NCI-H748 (cell line): ENCODE results near the gene ATP6V0B.

ENCODE experiments used
- DNase-seq: peaks from one replicate; lab custom pipeline; 2025; ENCODE audit not compliant: unreplicated experiment; lab: John Stamatoyannopoulos, UW

The ATP6V0B gene

GRCh38 chr1:43968348-43968948, 6.3 kb upstream of the ATP6V0B start:
- DNase-seq: no peak

GRCh38 chr1:43969416-43969745, 5.4 kb upstream of the ATP6V0B start:
- no peak for DNase-seq

- peak; percentile 100 for DNase-seq
Observed at GRCh38 chr1:43969746-43970466, 4.9 kb upstream of the ATP6V0B start, which contains the start of gene DPH2. Gene DPH2 (plus strand): TSS chr1:43970010. CDS start chr1:43970176, 166 bp downstream.

- DNase-seq: no peak
Observed at GRCh38 chr1:43970502-43970901, 4.3 kb upstream of the ATP6V0B start.

- no peak for DNase-seq
Observed at GRCh38 chr1:43970911-43971310, 3.8 kb upstream of the ATP6V0B start.

GRCh38 chr1:43971336-43971980, 3.3 kb upstream of the ATP6V0B start:
- DNase-seq: no peak

- no peak for DNase-seq
Observed at GRCh38 chr1:43973981-43974442, 748 bp upstream of the ATP6V0B start.

- DNase-seq: peak; percentile 55
Observed at GRCh38 chr1:43975249-43975961, 645 bp downstream of the ATP6V0B start.

GRCh38 chr1:43976045-43976444, 1.3 kb downstream of the ATP6V0B start:
- no peak for DNase-seq

- no peak for DNase-seq
Observed at GRCh38 chr1:43976890-43977289, 2.1 kb downstream of the ATP6V0B start.

GRCh38 chr1:43977376-43978263, 2.9 kb downstream of the ATP6V0B start:
- DNase-seq: no peak

GRCh38 chr1:43978264-43978550, 3.4 kb downstream of the ATP6V0B start:
- DNase-seq: no peak

GRCh38 chr1:43978551-43979260, 3.9 kb downstream of the ATP6V0B start, which contains the start of gene B4GALT2:
Gene B4GALT2 (plus strand): TSS chr1:43979210. CDS start chr1:43981161, 1,951 bp downstream.
- DNase-seq: peak; percentile 73

- no peak for DNase-seq
Observed at GRCh38 chr1:43979261-43979527, 4.4 kb downstream of the ATP6V0B start.

GRCh38 chr1:43979528-43980254, 4.9 kb downstream of the ATP6V0B start:
- DNase-seq: peak; percentile 61

GRCh38 chr1:43980255-43981134, 5.7 kb downstream of the ATP6V0B start:
- DNase-seq: no peak

GRCh38 chr1:43981135-43981491, 6.4 kb downstream of the ATP6V0B start:
- no peak for DNase-seq

- no peak for DNase-seq
Observed at GRCh38 chr1:43981636-43982035, 6.9 kb downstream of the ATP6V0B start.

- DNase-seq: no peak
Observed at GRCh38 chr1:43982241-43982640, 7.5 kb downstream of the ATP6V0B start.
